ENCODE measurements around the gene SEPHS1. TPM values are rescaled to one million over a fixed set of nuclear protein-coding genes. Genes with fewer than 3 reads are reported as not detected.

Gene SEPHS1
- total RNA-seq, 1 experiment from 2014 or later, result 139 TPM

- intact Hi-C loops (cut with micrococcal nuclease; ENCODE audit: unreplicated experiment), result no loop called here
- no peak for DNase-seq
- BruUV-seq (replicated peaks), result no TSS peak
- Mint-ChIP-seq H3K27ac (ENCODE audit: unreplicated experiment) (no peak overlapping the region), H3K9me3 (ENCODE audit: unreplicated experiment) (no peaks in the 10 kb centered on the region), H3K4me1 (ENCODE audit: low read depth, unreplicated experiment) (peaks cover 7% of the 10 kb centered on the region), H3K4me3 (ENCODE audit: unreplicated experiment) (no peak overlapping the region), H3K36me3 (ENCODE audit: insufficient read depth, unreplicated experiment) (peaks cover 20% of the 10 kb centered on the region), H3K27me3 (ENCODE audit: insufficient read depth, unreplicated experiment) (no peaks in the 10 kb centered on the region)
- TF ChIP-seq CTCF (IDR thresholded peaks at IDR 0.05; ENCODE audit: insufficient read depth in 1 of 2, low read depth in 1 of 2, low read length in 1 of 2, severe bottlenecking in 1 of 2, unreplicated experiment in 1 of 2), result no peak
- H3K9me3 ChIP-seq, result no peaks in the 10 kb centered on the region
- ChIA-PET CTCF (no interaction called here), POLR2A (interaction anchor here (0.6 to 1.1 kb wide), 2 partner anchors 13 to 486 kb away, joined by 3 read pairs; no protein-coding TSS in a partner anchor)
- no peaks in the 10 kb centered on the region for H3K36me3 ChIP-seq (ENCODE audit: control insufficient read depth, insufficient read depth, low read length)
- H3K4me1 ChIP-seq, result 0 out of 2 replicates have a peak, but pooled peaks cover 3% of the 10 kb centered on the region
- no peak overlapping the region for H3K4me3 ChIP-seq (ENCODE audit: low read depth, low read length)
- H3K27me3 ChIP-seq (replicated peaks; ENCODE audit: control insufficient read depth, insufficient read depth, low read length), result no peaks in the 10 kb centered on the region
Observed at GRCh38 chr10:13315361-13315760, 32.7 kb downstream of the SEPHS1 start.

GRCh38 chr10:13311177-13311575 is 36.9 kb downstream of the SEPHS1 start:
- Mint-ChIP-seq H3K4me1 (ENCODE audit: low read depth, unreplicated experiment) (no peaks in the 10 kb centered on the region), H3K9me3 (ENCODE audit: unreplicated experiment) (no peaks in the 10 kb centered on the region), H3K36me3 (ENCODE audit: insufficient read depth, unreplicated experiment) (no peaks in the 10 kb centered on the region), H3K27me3 (ENCODE audit: insufficient read depth, unreplicated experiment) (no peaks in the 10 kb centered on the region), H3K4me3 (ENCODE audit: unreplicated experiment) (no peak overlapping the region), H3K27ac (ENCODE audit: unreplicated experiment) (no peak overlapping the region)
- no peaks in the 10 kb centered on the region for H3K36me3 ChIP-seq (ENCODE audit: control insufficient read depth, insufficient read depth, low read length)
- no TSS peak for BruUV-seq (replicated peaks)
- ChIA-PET POLR2A (no interaction called here), CTCF (no interaction called here)
- H3K4me3 ChIP-seq (ENCODE audit: low read depth, low read length), result no peak overlapping the region
- 0 out of 2 replicates have a peak, but pooled peaks cover 3% of the 10 kb centered on the region for H3K4me1 ChIP-seq
- TF ChIP-seq CTCF (IDR thresholded peaks at IDR 0.05; ENCODE audit: insufficient read depth in 1 of 2, low read depth in 1 of 2, low read length in 1 of 2, severe bottlenecking in 1 of 2, unreplicated experiment in 1 of 2), result no peak
- no peaks in the 10 kb centered on the region for H3K27me3 ChIP-seq (replicated peaks; ENCODE audit: control insufficient read depth, insufficient read depth, low read length)
- H3K9me3 ChIP-seq, result no peaks in the 10 kb centered on the region
- intact Hi-C loops (cut with micrococcal nuclease; ENCODE audit: unreplicated experiment), result no loop called here
- DNase-seq, result no peak

- no peaks in the 10 kb centered on the region for H3K9me3 ChIP-seq
- H3K27me3 ChIP-seq (replicated peaks; ENCODE audit: control insufficient read depth, insufficient read depth, low read length), result no peaks in the 10 kb centered on the region
- H3K4me3 ChIP-seq (ENCODE audit: low read depth, low read length), result no peak overlapping the region
- H3K4me1 Mint-ChIP-seq (ENCODE audit: low read depth, unreplicated experiment), result no peaks in the 10 kb centered on the region
- no peak for DNase-seq
- CTCF ChIA-PET, result interaction anchor here (0.6 kb wide), 1 partner anchor 104 kb away, joined by 4 read pairs; no protein-coding TSS in a partner anchor
- H3K27me3 Mint-ChIP-seq (ENCODE audit: insufficient read depth, unreplicated experiment), result no peaks in the 10 kb centered on the region
- BruUV-seq (replicated peaks), result no TSS peak
- no peaks in the 10 kb centered on the region for H3K36me3 ChIP-seq (ENCODE audit: control insufficient read depth, insufficient read depth, low read length)
- H3K27ac Mint-ChIP-seq (ENCODE audit: unreplicated experiment), result no peak overlapping the region
- TF ChIP-seq CTCF (IDR thresholded peaks at IDR 0.05; ENCODE audit: insufficient read depth in 1 of 2, low read depth in 1 of 2, low read length in 1 of 2, severe bottlenecking in 1 of 2, unreplicated experiment in 1 of 2), result no peak
- H3K9me3 Mint-ChIP-seq (ENCODE audit: unreplicated experiment), result no peaks in the 10 kb centered on the region
- H3K4me1 ChIP-seq, result 0 out of 2 replicates have a peak, but pooled peaks cover 3% of the 10 kb centered on the region
- intact Hi-C loops (cut with micrococcal nuclease; ENCODE audit: unreplicated experiment), result no loop called here
- no peaks in the 10 kb centered on the region for H3K36me3 Mint-ChIP-seq (ENCODE audit: insufficient read depth, unreplicated experiment)
- H3K4me3 Mint-ChIP-seq (ENCODE audit: unreplicated experiment), result no peak overlapping the region
- POLR2A ChIA-PET, result no interaction called here
Observed at GRCh38 chr10:13310518-13311176, 37.4 kb downstream of the SEPHS1 start.
